ENCODE data around the gene ATF7IP. TPM values are rescaled to one million over a fixed set of nuclear protein-coding genes. Genes with fewer than 3 reads are reported as not detected.
A peak's percentile ranks its signal among the peaks of the same experiment; 100 is the strongest.

The ATF7IP gene
- total RNA-seq, 1 experiment from 2014 or later: 172 TPM

GRCh38 chr12:14431975-14432374 lies 66.5 kb downstream of the ATF7IP start:
- H3K79me1 ChIP-seq (ENCODE audit: insufficient read depth, low read depth, low read length, poor library complexity, severe bottlenecking): peaks cover 3% of the 10 kb centered on the region
- H4K8ac ChIP-seq (replicated peaks; ENCODE audit: insufficient read length, low read depth, low read length): no peak overlapping the region
- no peak overlapping the region for H3K27ac ChIP-seq (ENCODE audit: insufficient read length, low read depth, low read length)
- no peaks in the 10 kb centered on the region for H4K20me1 ChIP-seq (ENCODE audit: control insufficient read depth, insufficient read depth, insufficient read length)
- no peak for TF ChIP-seq CTCF (conservative IDR thresholded peaks at IDR 0.05)
- Mint-ChIP-seq H3K36me3 (ENCODE audit: insufficient read depth in 1 of 3, low read depth in 3 of 3) (peaks cover 40 to 56% (median 53%) of the 10 kb centered on the region in 3 experiments; a peak in 6 of 7 replicates), H3K27me3 (ENCODE audit: low read depth) (no peaks in the 10 kb centered on the region), H3K27ac (peak overlapping the region in 2 of 3 experiments; percentile 58 to 74; a peak in 4 of 7 replicates), H3K4me3 (no peak overlapping the region), H3K4me1 (peaks cover 16 to 29% of the 10 kb centered on the region in 2 experiments), H3K9me3 (peaks cover 0 to 4% of the 10 kb centered on the region in 2 experiments; a peak in 1 of 5 replicates)
- no CpG with 5 or more reads among the region's 2 CpGs for WGBS (ENCODE audit: extremely low coverage, insufficient read length, low lambda C conversion rate)
- H3K4me2 ChIP-seq (ENCODE audit: insufficient read depth, insufficient read length, low read length): no peak overlapping the region
- peaks cover 32% of the 10 kb centered on the region; the same call in 1 of the 2 replicates for H3K79me2 ChIP-seq (ENCODE audit: insufficient read depth, low read length)
- no peak overlapping the region for H3K9ac ChIP-seq (ENCODE audit: extremely low read depth, insufficient read length, low read length)
- H3K4me1 ChIP-seq (ENCODE audit: insufficient read depth, low read length): no peaks in the 10 kb centered on the region
- H2AFZ ChIP-seq (ENCODE audit: low read length): no peak overlapping the region
- DNase-seq: no peak
- H2BK12ac ChIP-seq (ENCODE audit: insufficient read length, low read depth, low read length): no peak overlapping the region
- no peak overlapping the region for H2BK5ac ChIP-seq (ENCODE audit: insufficient read length, low read length)
- no peak overlapping the region for H4K91ac ChIP-seq (ENCODE audit: insufficient read length, low read depth, low read length)
- H3K9me3 ChIP-seq (ENCODE audit: control insufficient read depth, low read depth, low read length): no peaks in the 10 kb centered on the region
- no peak overlapping the region for H4K5ac ChIP-seq (ENCODE audit: insufficient read length, low read depth, low read length)
- H3K23ac ChIP-seq (ENCODE audit: insufficient read length, low read depth, low read length): no peak overlapping the region
- no peak overlapping the region for H3K14ac ChIP-seq (ENCODE audit: insufficient read depth, low read length)
- H3K27me3 ChIP-seq (ENCODE audit: insufficient read depth, low read length): no peaks in the 10 kb centered on the region
- H3T11ph ChIP-seq (ENCODE audit: low read length): no peak overlapping the region
- no peaks in the 10 kb centered on the region for H3K23me2 ChIP-seq (ENCODE audit: insufficient read length, low read depth, low read length, poor library complexity, severe bottlenecking)
- no peak overlapping the region for H2BK15ac ChIP-seq (ENCODE audit: low read depth, low read length)
- no peak overlapping the region for H2BK20ac ChIP-seq (ENCODE audit: low read depth, low read length, poor library complexity, severe bottlenecking)
- no peak overlapping the region for H2AK5ac ChIP-seq (ENCODE audit: insufficient read length, low read length)
- no peak overlapping the region for H3K18ac ChIP-seq (ENCODE audit: insufficient read length, low read depth, low read length)
- H3K4ac ChIP-seq (ENCODE audit: low read depth, low read length): no peak overlapping the region
- no peak overlapping the region for H3K56ac ChIP-seq (ENCODE audit: insufficient read length, low read depth, low read length)
- no peak overlapping the region for H2BK120ac ChIP-seq (ENCODE audit: low read depth, low read length, poor library complexity, severe bottlenecking)
